NCI-H345 (cell line): ENCODE data around the gene ASTN2.

Experiments used
- DNase-seq: peaks from one replicate; lab custom pipeline; 2025; lab: John Stamatoyannopoulos, UW

ASTN2 gene

GRCh38 chr9:116520218-116520617 lies 894.6 kb downstream of the ASTN2 start:
- no peak for DNase-seq

- no peak for DNase-seq
Measured at GRCh38 chr9:116516456-116516855, 898.4 kb downstream of the ASTN2 start.

GRCh38 chr9:116515541-116515940 lies 899.3 kb downstream of the ASTN2 start:
- DNase-seq = no peak

- DNase-seq = no peak
Measured at GRCh38 chr9:116506685-116507084, 908.2 kb downstream of the ASTN2 start.

GRCh38 chr9:116504893-116505480 lies 909.9 kb downstream of the ASTN2 start:
- no peak for DNase-seq

- no peak for DNase-seq
Measured at GRCh38 chr9:116504081-116504480, 910.8 kb downstream of the ASTN2 start.

GRCh38 chr9:116502746-116503145 lies 912.1 kb downstream of the ASTN2 start:
- no peak for DNase-seq

- DNase-seq = no peak
Measured at GRCh38 chr9:116501871-116502270, 913.0 kb downstream of the ASTN2 start.

- DNase-seq = no peak
Measured at GRCh38 chr9:116499986-116500871, 914.6 kb downstream of the ASTN2 start.

GRCh38 chr9:116499434-116499833 lies 915.4 kb downstream of the ASTN2 start:
- DNase-seq = no peak

- no peak for DNase-seq
Measured at GRCh38 chr9:116497095-116497890, 917.6 kb downstream of the ASTN2 start.

GRCh38 chr9:116496167-116496566 lies 918.7 kb downstream of the ASTN2 start:
- DNase-seq = no peak

GRCh38 chr9:116495725-116496124 lies 919.1 kb downstream of the ASTN2 start:
- no peak for DNase-seq

- DNase-seq = peak; percentile 4
Measured at GRCh38 chr9:116494815-116495634, 919.8 kb downstream of the ASTN2 start.

GRCh38 chr9:116493183-116493860 lies 921.5 kb downstream of the ASTN2 start:
- DNase-seq = no peak

- no peak for DNase-seq
Measured at GRCh38 chr9:116491659-116492058, 923.2 kb downstream of the ASTN2 start.

GRCh38 chr9:116491219-116491618 lies 923.6 kb downstream of the ASTN2 start:
- DNase-seq = no peak

- DNase-seq = no peak
Measured at GRCh38 chr9:116490321-116490720, 924.5 kb downstream of the ASTN2 start.

GRCh38 chr9:116488373-116488772 lies 926.5 kb downstream of the ASTN2 start:
- no peak for DNase-seq

- no peak for DNase-seq
Measured at GRCh38 chr9:116484492-116485061, 930.3 kb downstream of the ASTN2 start.
